Body of pancreas (tissue), 4 donors: Measurements from ENCODE around the gene LEFTY1.

Experiments
- POLR2A ChIP-seq, 3 donors: fragments of 450-650 bp; IDR thresholded peaks; one replicate each; pipeline ENCODE4 v1.6.1; 2016; ENCODE audit warnings: antibody characterized with exemption in 3 of 3, mild to moderate bottlenecking in 2 of 3
- TF ChIP-seq, protein P1 (sequence below), 7 experiments: fragments of 450-650 bp in 4 of 7; fragments of 200-600 bp in 3 of 7; sonication (generic) in 3 of 7; IDR thresholded peaks; one replicate each; pipeline ENCODE4 v1.5.1; 2016 to 2019; ENCODE audit warnings: antibody characterized with exemption in 7 of 7

- TF ChIP-seq, protein P1, sequence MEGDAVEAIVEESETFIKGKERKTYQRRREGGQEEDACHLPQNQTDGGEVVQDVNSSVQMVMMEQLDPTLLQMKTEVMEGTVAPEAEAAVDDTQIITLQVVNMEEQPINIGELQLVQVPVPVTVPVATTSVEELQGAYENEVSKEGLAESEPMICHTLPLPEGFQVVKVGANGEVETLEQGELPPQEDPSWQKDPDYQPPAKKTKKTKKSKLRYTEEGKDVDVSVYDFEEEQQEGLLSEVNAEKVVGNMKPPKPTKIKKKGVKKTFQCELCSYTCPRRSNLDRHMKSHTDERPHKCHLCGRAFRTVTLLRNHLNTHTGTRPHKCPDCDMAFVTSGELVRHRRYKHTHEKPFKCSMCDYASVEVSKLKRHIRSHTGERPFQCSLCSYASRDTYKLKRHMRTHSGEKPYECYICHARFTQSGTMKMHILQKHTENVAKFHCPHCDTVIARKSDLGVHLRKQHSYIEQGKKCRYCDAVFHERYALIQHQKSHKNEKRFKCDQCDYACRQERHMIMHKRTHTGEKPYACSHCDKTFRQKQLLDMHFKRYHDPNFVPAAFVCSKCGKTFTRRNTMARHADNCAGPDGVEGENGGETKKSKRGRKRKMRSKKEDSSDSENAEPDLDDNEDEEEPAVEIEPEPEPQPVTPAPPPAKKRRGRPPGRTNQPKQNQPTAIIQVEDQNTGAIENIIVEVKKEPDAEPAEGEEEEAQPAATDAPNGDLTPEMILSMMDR (IDR thresholded peaks at IDR 0.05), result no peak
- no peak for TF ChIP-seq POLR2A (IDR thresholded peaks at IDR 0.05)
These were observed 11.9 kb downstream of the LEFTY1 start for GRCh38 chr1:225876900-225877510.
